ENCODE measurements around the gene LIPJ. TPM values are rescaled to one million over a fixed set of nuclear protein-coding genes. Genes with fewer than 3 reads are reported as not detected.
A peak's percentile ranks its signal among the peaks of the same experiment; 100 is the strongest.

LIPJ gene, protein sequence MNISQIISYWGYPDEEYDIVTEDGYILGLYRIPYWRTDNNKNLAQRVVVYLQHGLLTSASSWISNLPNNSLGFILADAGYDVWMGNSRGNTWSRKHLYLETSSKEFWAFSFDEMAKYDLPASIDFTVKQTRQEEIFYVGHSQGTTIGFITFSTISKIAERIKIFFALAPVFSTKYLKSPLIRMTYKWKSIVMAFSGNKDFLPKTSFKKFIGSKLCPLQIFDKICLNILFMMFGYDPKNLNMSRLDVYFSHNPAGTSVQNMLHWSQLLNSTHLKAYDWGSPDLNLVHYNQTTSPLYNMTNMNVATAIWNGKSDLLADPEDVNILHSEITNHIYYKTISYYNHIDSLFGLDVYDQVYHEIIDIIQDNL
- 0.10 TPM in 1 of 2 replicates, not detected in the other for total RNA-seq (2014; rRNA removed; shearing (Covaris generic))

DNA sequence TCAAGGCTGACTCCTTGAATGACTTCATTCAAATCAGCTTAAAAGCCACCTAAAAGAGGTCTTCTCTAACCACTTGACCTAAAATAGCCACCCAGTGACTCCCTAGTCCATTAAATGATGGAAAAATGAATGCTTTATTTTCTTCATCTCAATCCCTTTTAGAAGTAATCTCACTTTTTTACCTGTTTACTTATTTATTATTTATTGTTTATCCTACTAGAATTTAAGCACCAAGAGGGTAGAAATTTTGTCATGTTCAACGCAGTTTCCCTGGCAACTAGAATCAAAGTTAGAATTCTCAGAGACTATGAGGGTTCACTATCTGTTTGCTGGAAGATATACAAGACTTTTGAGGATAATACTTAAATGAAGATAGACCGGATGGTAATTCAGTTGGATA lies at the start of gene LIPJ:
Gene LIPJ, plus strand, starts transcription at position 301 of the 400 bp plus-strand sequence. CDS start 3,926 bp downstream, outside the sequence.
- DNase-seq (ENCODE audit: low spot score) = no peak

DNA sequence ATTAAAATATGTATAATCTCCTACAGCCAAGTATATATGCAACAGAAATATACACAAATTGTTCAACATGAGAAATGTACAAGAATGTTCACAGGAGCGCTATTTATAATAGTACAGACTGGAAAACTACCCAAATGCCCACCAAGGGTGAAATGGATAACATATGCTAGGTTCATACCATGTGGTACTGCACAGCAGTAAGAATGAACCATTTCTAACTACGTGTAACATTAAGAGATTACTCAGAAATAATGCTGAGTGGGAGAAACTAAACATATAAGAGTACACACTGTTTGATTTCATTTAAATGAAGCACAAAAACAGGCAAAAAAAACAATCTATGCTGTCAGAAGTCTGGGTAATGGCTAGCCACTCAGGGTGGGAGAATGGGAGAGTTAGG lies 49.2 kb upstream of the LIPJ start:
- no peak for DNase-seq (ENCODE audit: low spot score)

DNA sequence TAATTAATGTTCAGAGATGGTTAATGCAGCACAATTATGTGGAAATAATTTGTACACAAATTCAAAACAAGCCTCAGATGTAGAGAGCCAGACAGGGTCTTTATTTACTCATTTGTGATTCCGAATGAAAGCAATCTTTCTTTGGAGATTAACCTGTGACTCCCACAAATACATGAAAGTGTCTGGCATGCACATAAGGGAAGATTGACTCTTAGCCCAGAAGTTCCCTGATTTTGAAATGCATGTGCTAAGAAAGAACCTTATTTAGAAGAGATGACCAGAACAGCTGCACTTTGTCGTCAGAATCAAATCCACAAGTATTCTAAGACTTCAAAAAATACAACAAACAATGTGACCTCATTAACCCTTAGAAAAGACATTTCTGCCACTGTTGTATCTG lies 48.5 kb upstream of the LIPJ start:
- peak; percentile 11 for DNase-seq (ENCODE audit: low spot score)

DNA sequence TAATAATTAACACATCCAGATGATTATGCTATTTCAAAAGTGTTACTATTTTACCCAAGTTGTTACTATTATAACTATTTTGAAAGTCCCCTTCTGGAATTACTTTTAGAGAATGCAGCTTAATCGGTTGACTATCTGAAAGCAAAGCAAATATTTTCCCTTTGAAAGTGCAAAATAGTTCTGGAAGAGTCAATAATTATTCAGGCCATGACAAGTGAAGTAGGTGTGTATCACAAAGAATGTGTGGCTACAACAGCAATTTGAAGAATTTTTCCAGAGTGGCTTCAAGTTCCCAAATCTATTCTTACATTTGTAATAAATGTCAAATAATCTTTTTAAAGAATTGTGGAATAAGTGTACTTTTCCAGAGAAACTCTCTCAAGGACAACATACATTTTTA lies 46.2 kb upstream of the LIPJ start:
- DNase-seq (ENCODE audit: low spot score) = no peak

DNA sequence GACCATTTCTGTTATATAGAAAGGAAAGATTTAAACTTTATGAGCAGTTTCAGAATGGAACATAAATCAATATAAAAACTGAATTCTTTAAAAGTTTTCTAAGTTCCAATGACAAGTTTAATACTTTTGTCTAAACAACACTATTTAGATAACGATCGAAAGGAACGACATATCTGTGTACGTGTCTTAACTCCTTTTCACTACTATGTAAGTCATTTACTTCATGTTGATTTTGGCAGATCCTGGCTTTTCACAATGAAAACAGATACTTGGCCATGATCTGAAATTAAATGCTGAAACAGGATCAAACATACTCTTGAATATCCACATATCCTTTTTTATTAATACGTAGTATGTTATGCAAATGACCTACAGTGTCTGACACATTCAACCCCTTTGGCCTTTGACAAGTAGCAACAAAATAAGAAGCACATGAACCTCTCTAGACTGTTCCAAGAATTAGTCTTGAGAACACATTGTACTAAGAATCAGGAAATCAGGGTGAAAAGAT lies 45.4 kb upstream of the LIPJ start:
- no peak for DNase-seq (ENCODE audit: low spot score)

DNA sequence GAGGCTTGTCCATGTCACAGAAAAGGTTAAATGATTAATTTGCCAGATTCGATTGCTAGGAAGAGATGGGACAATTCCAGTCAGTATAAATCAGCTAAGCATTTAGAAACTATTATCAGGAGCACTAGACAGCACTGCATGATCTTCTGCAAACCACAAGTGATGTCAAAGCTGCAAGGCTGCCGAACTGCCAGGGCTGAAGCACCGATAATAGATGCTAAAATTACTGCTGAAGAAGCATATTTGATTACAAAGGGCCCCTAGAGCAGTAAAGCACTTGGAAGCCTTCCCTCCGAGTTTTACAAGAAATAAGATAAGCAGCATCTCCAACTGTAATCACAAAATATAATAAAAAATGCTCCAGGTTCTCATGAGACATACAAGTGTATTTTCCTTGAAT lies 44.0 kb upstream of the LIPJ start:
- DNase-seq (ENCODE audit: low spot score) = no peak

DNA sequence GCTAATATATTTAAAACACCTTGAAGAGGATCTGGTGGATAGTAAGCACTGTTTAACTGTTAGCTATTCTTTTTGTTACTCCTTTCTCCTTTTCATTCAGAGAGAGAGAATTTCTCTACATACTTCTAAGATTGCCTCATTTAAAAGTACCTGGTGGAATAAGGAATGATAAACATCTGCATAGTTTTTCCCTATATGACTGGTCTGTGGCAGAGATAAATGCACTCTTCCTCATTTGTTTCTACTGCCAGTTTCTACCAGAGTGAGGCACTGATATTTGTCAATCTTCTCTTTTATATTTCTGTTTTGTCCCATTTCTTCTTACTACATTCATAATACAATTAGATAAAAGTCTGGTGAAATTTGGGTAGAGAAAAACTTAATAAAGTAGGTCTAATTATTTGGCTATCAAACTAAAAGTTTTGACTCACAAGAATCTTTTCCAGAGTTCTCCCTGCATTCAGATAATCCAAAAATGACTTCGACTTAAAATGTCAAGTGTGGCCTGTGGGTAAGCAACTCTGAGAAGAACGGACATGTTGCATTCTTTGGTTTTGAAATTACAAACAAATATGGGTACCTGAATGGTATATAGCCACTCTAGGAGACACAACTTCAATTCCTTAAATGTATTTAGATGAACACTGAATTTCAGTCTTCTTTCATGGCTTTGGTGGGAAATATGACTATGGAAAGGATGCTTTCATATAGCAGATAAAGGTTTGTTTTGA lies 42.3 kb upstream of the LIPJ start:
- no peak for DNase-seq (ENCODE audit: low spot score)

DNA sequence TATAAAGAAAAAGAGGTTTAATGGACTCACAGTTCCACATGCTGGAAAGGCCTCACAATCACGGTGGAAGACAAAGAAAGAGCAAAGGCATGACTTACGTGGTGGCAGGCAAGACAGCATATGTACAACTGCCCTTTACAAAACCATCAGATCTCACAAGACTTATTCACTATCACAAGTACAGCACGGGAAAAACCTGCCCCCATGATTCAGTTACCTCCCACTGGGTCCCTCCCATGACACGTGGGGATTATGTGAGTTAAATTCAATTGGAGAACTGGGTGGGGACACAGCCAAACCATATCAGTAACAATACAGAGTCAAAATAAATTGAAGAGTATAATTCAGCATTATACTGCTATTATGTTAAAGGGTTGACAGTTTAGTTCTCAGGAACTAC lies 41.2 kb upstream of the LIPJ start:
- DNase-seq (ENCODE audit: low spot score) = no peak

DNA sequence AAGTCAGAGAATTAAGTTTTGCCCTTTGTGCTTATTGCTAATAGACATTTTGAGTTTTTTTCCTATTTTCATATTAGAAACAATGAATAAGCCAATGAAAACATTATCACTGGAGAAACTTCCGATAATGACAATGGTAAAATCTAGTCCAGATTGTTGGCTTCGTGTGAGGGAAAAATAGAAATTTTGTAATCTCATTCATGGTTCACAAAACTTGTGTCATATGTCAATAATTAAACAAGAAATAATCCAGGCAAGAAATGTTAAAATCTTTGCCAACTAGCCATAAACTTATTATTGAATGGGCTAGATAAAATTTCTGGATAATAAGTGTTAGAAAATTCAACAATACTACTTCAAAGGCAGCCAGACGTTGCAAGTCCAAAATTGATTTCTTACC lies 40.1 kb upstream of the LIPJ start:
- no peak for DNase-seq (ENCODE audit: low spot score)

DNA sequence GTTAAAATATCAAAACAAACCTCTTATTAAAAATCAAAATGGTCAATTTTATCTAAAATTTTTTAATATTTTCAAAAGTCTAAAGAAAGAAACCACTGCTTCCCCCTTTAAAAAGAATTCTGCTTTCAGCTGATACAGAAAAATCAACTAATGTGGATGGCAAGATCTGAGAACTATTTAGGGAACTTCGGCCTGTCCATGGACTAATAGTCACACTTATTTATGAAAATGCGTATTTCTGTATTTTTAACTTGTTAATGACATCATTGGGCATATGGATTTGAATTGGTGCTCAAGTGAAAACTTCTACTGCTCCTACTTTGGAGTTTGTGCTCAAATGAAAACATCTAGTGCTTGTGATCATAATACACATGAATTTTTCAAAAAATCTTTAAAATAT lies 35.3 kb upstream of the LIPJ start:
- no peak for DNase-seq (ENCODE audit: low spot score)

DNA sequence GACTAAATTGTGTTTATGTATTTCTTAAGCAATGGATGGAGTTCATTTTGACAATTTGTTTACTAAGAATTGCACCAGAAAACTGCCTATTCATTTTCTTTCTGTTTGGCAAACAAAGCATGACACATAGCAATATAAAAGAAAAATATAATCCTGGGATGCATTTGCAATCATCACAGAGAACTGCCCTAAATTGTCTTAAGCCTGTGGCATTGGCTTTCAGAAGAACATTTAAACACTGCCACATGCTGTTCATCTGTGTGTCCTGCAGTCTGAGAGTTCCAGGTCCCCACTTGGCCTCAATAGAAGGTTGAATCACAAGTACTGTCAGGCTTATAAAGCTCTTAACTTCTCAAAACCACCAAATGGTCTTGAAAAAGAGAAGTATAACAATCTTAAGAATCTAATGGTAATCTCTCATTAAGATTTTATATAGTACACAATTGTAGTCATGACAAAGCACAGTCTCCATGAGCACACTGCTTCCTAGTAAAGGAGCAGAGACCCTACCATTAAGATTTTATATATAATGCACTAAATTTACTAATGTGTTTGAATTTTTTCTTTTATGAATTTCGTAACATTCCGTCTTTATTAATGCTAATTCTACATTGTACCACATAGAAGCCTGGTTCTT lies 33.3 kb upstream of the LIPJ start:
- DNase-seq (ENCODE audit: low spot score) = peak; percentile 66

DNA sequence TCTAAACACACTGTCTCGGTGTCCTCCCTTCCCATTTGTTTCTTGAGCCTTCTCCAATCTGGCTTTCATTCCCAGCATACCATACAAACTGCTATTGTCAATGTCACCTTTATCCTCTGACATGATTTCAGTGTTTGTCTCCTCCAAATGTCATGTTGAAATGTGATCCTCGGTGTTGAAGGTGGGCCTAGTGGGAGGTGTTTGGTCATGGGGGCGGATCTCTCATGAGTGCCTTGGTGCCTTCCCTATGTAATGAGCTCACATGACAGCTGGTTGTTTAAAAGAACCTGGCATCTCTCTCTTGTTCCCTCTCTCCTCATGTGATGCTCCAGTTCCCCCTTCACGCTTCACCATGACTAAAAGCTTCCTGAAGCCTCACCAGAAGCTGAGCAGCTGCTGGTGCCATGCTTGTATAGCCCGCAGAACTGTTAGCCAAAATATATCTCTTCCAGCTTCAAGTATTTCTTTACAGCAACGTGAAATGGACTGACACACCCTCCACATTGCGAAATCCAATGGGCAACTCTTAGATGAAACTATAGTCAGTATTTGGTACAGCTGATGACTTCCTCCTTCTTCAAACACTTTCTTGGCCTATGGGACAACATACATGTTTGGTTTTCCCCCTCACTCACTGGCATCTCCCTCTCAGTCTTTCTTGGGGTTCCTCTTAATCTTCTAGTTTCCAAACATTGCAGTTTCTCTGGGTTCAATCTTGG lies 31.2 kb upstream of the LIPJ start:
- DNase-seq (ENCODE audit: low spot score) = no peak

DNA sequence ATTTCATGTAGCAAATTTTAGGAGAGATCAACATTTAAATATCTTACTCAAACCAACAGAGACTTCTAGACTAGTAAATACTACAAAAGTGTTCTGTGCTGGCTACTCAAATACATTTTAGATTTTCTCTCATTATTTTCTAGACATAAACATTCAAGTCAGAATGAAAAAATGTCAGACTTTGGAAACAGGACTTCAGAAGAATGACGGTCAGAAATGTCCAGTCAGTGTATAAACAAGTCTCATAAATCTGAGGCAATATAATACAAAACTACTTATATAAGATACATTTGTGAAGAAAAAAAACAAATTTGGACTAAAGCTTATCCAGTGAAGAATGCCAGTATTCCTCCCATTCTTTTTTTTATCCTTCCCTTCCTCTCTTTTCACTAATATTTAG lies 29.3 kb upstream of the LIPJ start:
- no peak for DNase-seq (ENCODE audit: low spot score)

DNA sequence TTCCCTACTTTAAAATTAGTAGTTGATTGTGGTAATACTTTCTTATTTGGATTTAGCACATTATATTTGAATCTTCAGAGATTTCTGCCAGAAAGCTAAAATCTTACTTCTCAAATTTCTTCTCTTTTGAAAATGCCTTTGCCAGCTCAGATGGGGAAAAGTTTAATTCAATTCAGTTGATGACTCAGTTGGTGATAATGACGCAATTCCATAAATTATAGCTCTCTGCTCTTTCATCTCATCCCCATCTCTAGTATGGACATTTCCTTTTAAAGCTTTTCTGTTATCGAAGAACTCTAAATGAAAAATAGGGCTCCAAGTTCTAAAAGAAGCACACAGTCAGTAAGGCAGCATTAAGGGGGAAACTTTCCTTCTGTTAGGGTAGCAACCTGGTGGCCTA lies 28.9 kb upstream of the LIPJ start:
- peak; percentile 72 for DNase-seq (ENCODE audit: low spot score)

DNA sequence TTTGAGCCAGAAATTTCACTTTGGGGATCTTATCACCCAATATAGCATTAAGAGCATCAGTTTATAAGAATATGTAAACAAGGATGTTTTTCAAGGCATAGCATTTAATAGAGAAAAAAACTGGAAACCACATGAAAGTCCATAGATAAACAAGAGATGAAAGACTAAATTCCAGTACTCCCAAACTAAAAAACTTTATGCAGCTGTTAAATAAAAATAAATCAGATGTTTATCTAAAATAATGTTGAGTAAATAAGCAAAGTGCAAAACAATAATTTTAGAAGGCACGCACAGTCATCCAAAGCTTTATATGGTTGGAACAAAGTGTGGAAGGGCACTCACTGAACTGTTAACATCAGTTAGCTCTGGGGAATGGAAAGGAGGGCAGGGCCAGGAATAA lies 24.4 kb upstream of the LIPJ start:
- DNase-seq (ENCODE audit: low spot score) = no peak

DNA sequence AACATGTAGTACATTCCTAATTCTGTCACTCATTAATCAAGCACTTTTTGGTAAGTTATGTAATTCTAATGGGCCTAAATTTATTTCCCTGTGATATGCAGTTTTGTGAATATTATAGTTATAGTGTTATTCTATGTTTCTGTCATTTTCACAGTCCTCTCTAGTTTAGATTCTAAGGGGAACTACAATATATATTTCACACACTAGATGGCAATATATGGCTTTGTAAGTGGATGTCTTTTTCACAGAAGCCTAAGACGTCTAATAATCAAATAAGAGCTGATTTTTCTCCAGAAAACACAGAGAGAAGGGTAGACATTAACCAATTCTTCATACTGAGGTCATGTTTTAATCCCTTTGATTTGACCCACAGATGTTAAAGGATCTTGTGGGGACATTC lies 21.5 kb upstream of the LIPJ start:
- peak; percentile 28 for DNase-seq (ENCODE audit: low spot score)

DNA sequence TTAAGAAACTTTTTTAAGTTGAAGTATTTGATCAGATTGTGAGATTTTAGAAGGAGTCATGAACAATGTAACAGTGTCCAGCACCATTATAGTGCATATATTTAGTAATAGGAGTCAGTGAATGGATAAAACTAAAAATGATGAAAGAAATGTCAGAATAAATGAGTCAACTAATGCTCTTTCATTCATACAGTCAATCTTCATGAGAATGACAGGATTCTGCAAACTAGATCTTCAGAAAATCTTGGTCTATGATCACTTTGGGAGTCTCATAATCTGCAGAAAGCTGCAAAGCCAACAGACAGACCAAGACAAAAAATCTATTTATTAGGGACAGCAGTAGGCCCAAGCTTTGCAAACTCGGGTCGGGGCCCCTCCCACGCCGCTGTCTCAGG lies 4.2 kb upstream of the LIPJ start:
- DNase-seq (ENCODE audit: low spot score) = no peak

DNA sequence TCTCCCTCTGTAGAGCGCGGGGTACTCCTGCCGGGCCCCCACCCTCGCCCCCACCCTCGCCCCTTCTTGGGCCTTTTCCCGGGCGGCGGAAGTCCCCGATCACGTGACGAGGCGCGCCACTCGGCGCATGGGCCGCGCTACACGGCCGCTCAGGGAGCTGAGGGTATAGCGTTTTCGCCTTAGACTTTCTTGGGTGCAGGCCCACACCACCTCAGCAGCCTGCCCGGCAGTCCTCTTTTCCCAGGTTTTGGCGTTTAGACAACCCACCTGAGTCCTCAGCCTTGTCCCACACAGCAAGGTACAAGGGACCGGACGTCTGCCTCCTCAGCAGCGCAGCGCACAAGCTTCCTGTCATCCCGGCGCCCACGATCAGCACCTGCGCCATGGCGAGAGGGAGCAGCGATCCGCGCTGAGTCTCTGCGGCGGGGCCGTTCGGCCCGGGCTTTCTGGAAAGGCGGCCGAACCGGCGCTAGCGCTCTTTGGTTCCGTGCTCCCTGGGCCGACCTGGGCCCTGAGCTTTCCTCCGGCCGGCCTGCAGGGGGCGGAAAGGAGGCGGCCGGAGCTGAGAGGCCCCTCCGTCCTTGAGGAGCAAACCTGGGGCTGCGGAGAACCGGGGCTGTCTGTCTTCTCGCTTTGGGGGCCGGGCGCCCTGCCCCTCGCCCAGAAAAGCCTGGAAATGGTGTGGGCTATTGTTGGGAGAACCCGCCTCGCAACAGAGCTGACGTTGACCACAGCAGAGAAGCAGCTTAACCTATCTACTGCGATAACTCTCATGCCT lies 3.6 kb upstream of the LIPJ start, which contains the start of gene RNLS:
Gene RNLS, minus strand, starts transcription at position 513 of the 778 bp plus-strand sequence.
- DNase-seq (ENCODE audit: low spot score) = peak; percentile 45

DNA sequence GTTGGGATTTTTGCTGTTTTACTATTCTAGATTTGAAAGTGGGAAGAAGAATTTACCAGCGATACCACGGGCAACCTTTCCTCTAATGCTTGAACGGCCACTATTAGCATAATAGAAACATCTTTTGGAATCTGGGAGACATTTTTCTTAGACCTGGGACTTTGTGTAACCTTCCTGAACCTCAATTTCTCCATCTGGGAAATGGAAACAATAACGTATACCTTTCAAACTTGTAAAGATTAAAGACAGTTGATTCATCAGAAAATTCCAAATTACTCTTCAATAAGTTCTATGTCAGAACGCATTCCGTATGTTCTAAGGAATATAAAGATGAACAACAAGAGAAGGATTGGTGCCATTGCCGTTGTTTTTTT lies 3.0 kb upstream of the LIPJ start:
- no peak for DNase-seq (ENCODE audit: low spot score)

DNA sequence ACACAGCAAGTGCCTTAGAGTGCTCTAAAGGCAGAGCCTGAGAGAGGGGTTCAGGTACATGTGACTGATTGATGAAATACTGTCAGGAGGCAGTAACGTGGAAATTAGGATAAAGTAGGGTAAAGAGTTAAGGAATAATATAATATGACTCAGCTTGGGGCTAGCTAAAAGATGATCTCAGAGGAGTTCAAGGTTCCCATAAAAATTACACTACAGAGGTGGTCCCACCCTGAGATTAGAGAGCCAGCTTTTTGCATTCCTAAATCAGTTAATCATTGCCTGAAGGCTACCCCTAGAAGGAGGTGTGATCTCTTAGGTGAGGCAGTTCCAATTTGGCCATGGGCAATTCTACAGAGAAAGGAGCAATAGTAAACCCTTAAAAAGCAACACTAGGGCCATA lies 5.8 kb downstream of the LIPJ start:
- no peak for DNase-seq (ENCODE audit: low spot score)

DNA sequence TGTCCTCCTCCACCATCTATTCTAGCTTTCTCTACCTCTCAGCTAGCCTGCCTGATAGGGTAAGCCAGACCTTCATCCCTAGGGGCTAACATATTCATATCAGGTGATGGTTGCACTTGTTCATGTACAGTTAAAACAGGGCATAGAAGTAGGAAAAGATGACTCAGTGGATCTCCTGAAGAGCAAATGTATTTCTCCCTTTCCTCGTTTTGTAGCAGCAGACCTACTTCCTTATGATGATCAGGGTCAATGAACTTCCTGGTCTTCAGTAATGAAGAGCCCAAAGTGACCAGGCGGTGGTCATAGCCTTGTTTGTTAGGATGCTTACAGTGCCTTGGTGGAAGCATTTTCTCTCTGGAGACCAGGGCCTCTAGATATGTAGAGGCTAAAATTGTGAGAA lies 6.3 kb downstream of the LIPJ start:
- DNase-seq (ENCODE audit: low spot score) = no peak

All from A172 (cell line).